WTC11 (cell line): ENCODE data around the gene LEAP2. TPM values are rescaled to one million over a fixed set of nuclear protein-coding genes. Genes with fewer than 3 reads are reported as not detected.

Experiments
- ATAC-seq: fragments of 200-7000 bp; cut with Tn5 transposase; 2 replicates; pipeline ENCODE4 v1.10.0; 2021; ENCODE audit warnings: mild to moderate bottlenecking, moderate library complexity
- CTCF ChIA-PET: fragments of 300-600 bp; sonication (Branson Sonifier 250); formaldehyde crosslinking; loops from one replicate; lab custom pipeline; 2021; ENCODE audit warnings: antibody characterized with exemption; lab: Charles Lee
- POLR2A ChIA-PET: fragments of 350-600 bp; sonication (Branson Sonifier 250); formaldehyde crosslinking; loops from one replicate; lab custom pipeline; 2021; ENCODE audit warnings: antibody characterized with exemption; lab: Charles Lee
- DNase-seq: peaks from one replicate; pipeline ENCODE4 v3.0.0; 2021; ENCODE audit warnings: low spot score
- H3K27ac Mint-ChIP-seq: 2 replicates; pipeline ENCODE4 v1.8.0; 2021; ENCODE audit warnings: mixed read lengths
- H3K27me3 Mint-ChIP-seq: 2 replicates; pipeline ENCODE4 v1.8.0; 2021; ENCODE audit warnings: low read depth, mild to moderate bottlenecking, moderate library complexity, mixed read lengths
- H3K36me3 Mint-ChIP-seq: 2 replicates; pipeline ENCODE4 v1.8.0; 2021; ENCODE audit warnings: mixed read lengths
- H3K4me1 Mint-ChIP-seq: 2 replicates; pipeline ENCODE4 v1.8.0; 2022; ENCODE audit warnings: mixed read lengths
- H3K4me3 Mint-ChIP-seq: 2 replicates; pipeline ENCODE4 v1.8.0; 2021; ENCODE audit warnings: mild to moderate bottlenecking, moderate library complexity, mixed read lengths
- H3K9me3 Mint-ChIP-seq: 2 replicates; pipeline ENCODE4 v1.8.0; 2021; ENCODE audit warnings: mixed read lengths
- AFF4 ChIP-seq: sonication (generic); formaldehyde crosslinking; IDR thresholded peaks from 2 replicates; pipeline ENCODE4 v1.8.1; 2023; ENCODE audit warnings: mild to moderate bottlenecking, missing genetic modification reagents, borderline replicate concordance
- AR ChIP-seq: fragments of 250-450 bp; sonication (Bioruptor Pico); IDR thresholded peaks from 2 replicates; pipeline ENCODE4 v1.9.0; 2021; ENCODE audit warnings: mild to moderate bottlenecking
- CBFB ChIP-seq: sonication (generic); formaldehyde crosslinking; IDR thresholded peaks from 2 replicates; pipeline ENCODE4 v1.8.1; 2022; ENCODE audit warnings: mild to moderate bottlenecking, low read depth, missing genetic modification reagents
- ETV6 ChIP-seq: sonication (generic); formaldehyde crosslinking; IDR thresholded peaks from 2 replicates; pipeline ENCODE4 v1.8.1; 2022; ENCODE audit warnings: mild to moderate bottlenecking, missing genetic modification reagents
- FOXK1 ChIP-seq: sonication (generic); formaldehyde crosslinking; IDR thresholded peaks from 2 replicates; pipeline ENCODE4 v1.8.0; 2022; ENCODE audit warnings: mild to moderate bottlenecking, moderate library complexity, missing genetic modification reagents
- GABPB1 ChIP-seq: sonication (generic); formaldehyde crosslinking; IDR thresholded peaks from 2 replicates; pipeline ENCODE4 v1.8.1; 2023; ENCODE audit warnings: mild to moderate bottlenecking, missing genetic modification reagents
- JAZF1 ChIP-seq: fragments of 250-450 bp; sonication (Bioruptor Pico); IDR thresholded peaks from 2 replicates; pipeline ENCODE4 v1.9.0; 2021; ENCODE audit warnings: moderate library complexity, mild to moderate bottlenecking, inconsistent platforms
- KAT7 ChIP-seq: sonication (generic); formaldehyde crosslinking; IDR thresholded peaks from 2 replicates; pipeline ENCODE4 v1.8.1; 2023; ENCODE audit warnings: missing genetic modification reagents, mild to moderate bottlenecking, borderline replicate concordance
- MAX ChIP-seq: sonication (generic); formaldehyde crosslinking; IDR thresholded peaks from 2 replicates; pipeline ENCODE4 v1.8.0; 2022; ENCODE audit warnings: mild to moderate bottlenecking, missing genetic modification reagents
- NFATC4 ChIP-seq: fragments of 250-450 bp; sonication (Bioruptor Pico); IDR thresholded peaks from 2 replicates; pipeline ENCODE4 v1.9.0; 2021; ENCODE audit warnings: mild to moderate bottlenecking
- NFE2L1 ChIP-seq: sonication (generic); formaldehyde crosslinking; IDR thresholded peaks from 2 replicates; pipeline ENCODE4 v1.8.1; 2023; ENCODE audit warnings: missing genetic modification reagents
- RELA ChIP-seq: sonication (generic); formaldehyde crosslinking; IDR thresholded peaks from 2 replicates; pipeline ENCODE4 v1.8.1; 2022; ENCODE audit warnings: missing genetic modification reagents, mild to moderate bottlenecking, borderline replicate concordance
- SP1 ChIP-seq: sonication (generic); formaldehyde crosslinking; conservative IDR thresholded peaks from 2 replicates; pipeline ENCODE4 v1.8.1; 2022; ENCODE audit warnings: missing genetic modification reagents
- TEAD1 ChIP-seq: sonication (generic); formaldehyde crosslinking; IDR thresholded peaks from 2 replicates; pipeline ENCODE4 v1.8.0; 2022; ENCODE audit warnings: mild to moderate bottlenecking, missing genetic modification reagents
- ZBTB21 ChIP-seq: sonication (generic); formaldehyde crosslinking; IDR thresholded peaks from 2 replicates; pipeline ENCODE4 v1.8.1; 2023; ENCODE audit warnings: mild to moderate bottlenecking, missing genetic modification reagents, borderline replicate concordance
- ZNF121 ChIP-seq: sonication (generic); formaldehyde crosslinking; IDR thresholded peaks from 2 replicates; pipeline ENCODE4 v1.8.0; 2023; ENCODE audit warnings: missing genetic modification reagents
- total RNA-seq: library from RNA; stranded (reverse); gene quantifications from 3 replicates; pipeline ENCODE4 v1.2.3, GENCODE V29; 2021
- TF ChIP-seq, protein P1 (sequence below): sonication (generic); formaldehyde crosslinking; IDR thresholded peaks from 2 replicates; pipeline ENCODE4 v1.8.0; 2023; ENCODE audit warnings: missing genetic modification reagents
- TF ChIP-seq, protein P2 (sequence below): sonication (generic); formaldehyde crosslinking; IDR thresholded peaks from 2 replicates; pipeline ENCODE4 v1.8.0; 2023; ENCODE audit warnings: missing genetic modification reagents, mild to moderate bottlenecking, borderline replicate concordance
- TF ChIP-seq, protein P3 (sequence below): fragments of 250-450 bp; sonication (Bioruptor Pico); conservative IDR thresholded peaks from 2 replicates; pipeline ENCODE4 v1.9.0; 2021; ENCODE audit warnings: mild to moderate bottlenecking
- TF ChIP-seq, protein P4 (sequence below): sonication (generic); formaldehyde crosslinking; IDR thresholded peaks from 2 replicates; pipeline ENCODE4 v1.8.1; 2023; ENCODE audit warnings: mild to moderate bottlenecking, missing genetic modification reagents

LEAP2 gene
- total RNA-seq, 1 experiment from 2014 or later = 2.0 TPM

DNA sequence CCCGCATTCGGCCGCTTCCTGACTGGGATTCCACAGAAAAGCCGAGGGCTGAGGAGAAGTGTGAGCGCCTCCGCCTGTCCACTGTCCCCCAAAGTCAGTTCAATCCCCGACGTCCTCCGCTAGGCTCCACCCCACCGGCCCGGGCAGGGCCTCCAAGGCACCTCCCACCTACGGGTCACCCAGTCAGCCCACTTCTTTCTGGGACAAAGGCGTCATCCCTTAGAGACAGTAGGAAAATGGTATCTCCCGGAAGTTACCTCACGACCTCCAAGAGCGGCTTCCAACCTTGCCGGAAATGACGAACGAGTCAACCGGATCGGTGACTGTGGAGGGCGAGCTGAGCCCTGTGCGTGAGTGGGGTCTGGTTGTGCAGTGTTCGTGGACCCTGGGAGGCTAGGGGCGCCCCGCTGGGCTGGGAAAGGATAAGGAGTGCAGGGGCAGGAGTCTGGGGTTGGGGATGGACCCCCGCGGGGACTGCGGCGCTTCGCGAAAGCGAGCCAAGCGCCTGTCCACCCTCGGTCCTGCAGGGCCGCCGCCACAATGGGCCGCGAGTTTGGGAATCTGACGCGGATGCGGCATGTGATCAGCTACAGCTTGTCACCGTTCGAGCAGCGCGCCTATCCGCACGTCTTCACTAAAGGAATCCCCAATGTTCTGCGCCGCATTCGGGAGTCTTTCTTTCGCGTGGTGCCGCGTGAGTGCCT is 7.0 kb upstream of the LEAP2 start, which contains the start of the genes GDF9 and UQCRQ:
GDF9 (minus strand) TSS at position 128 of the 704 bp plus-strand sequence. CDS start 1,936 bp downstream, outside the sequence.
UQCRQ (plus strand) TSS at position 301 of the 704 bp plus-strand sequence; CDS start at position 541, 240 bp downstream.
- DNase-seq (peak; percentile 97), ATAC-seq (peak; percentile 99)
- CTCF ChIA-PET = interaction anchor here (0.7 to 2.9 kb wide), 16 partner anchors 10 to 340 kb away, joined by 3 to 24 read pairs (median 6); partner anchors contain the start of genes CCNI2 and SHROOM1
- Mint-ChIP-seq H3K27ac (peak within 1 kb of the TSS; percentile 100), H3K27me3 (peaks cover 3% of the 10 kb centered on the region; the same call in 1 of the 2 replicates), H3K9me3 (no peaks in the 10 kb centered on the region), H3K4me3 (peak within 1 kb of the TSS; percentile 100), H3K4me1 (peaks cover 22% of the 10 kb centered on the region), H3K36me3 (peaks cover 24% of the 10 kb centered on the region)
- POLR2A ChIA-PET = interaction anchor here (0.5 to 2.7 kb wide), 12 partner anchors 31 to 310 kb away, joined by 3 to 13 read pairs (median 5); partner anchors contain the start of genes AFF4, CCNI2, RAD50 and SOWAHA
- TF ChIP-seq NFE2L1 (0 out of 2 replicates have a peak, but pooled peaks have one; percentile 37), RELA (0 out of 2 replicates have a peak, but pooled peaks have one; percentile 20), ZNF121 (CRISPR knock-in tag) (no peak), MAX (CRISPR knock-in tag) (peak; percentile 65; the same call in 1 of the 2 replicates), CBFB (0 out of 2 replicates have a peak, but pooled peaks have one; percentile 37), NFATC4 (CRISPR knock-in tag) (no peak), GABPB1 (CRISPR knock-in tag) (peak; percentile 81), ZBTB21 (CRISPR knock-in tag) (peak; percentile 96), SP1 (CRISPR knock-in tag) (peak; percentile 90), AR (peak; percentile 8; the same call in 1 of the 2 replicates), ETV6 (CRISPR knock-in tag) (peak; percentile 51; the same call in 1 of the 2 replicates), AFF4 (peak; percentile 32; the same call in 1 of the 2 replicates), KAT7 (peak; percentile 48; the same call in 1 of the 2 replicates), FOXK1 (CRISPR knock-in tag) (peak; percentile 67), TEAD1 (peak; percentile 28; the same call in 1 of the 2 replicates), JAZF1 (CRISPR knock-in tag) (no peak)
- TF ChIP-seq, protein P1, sequence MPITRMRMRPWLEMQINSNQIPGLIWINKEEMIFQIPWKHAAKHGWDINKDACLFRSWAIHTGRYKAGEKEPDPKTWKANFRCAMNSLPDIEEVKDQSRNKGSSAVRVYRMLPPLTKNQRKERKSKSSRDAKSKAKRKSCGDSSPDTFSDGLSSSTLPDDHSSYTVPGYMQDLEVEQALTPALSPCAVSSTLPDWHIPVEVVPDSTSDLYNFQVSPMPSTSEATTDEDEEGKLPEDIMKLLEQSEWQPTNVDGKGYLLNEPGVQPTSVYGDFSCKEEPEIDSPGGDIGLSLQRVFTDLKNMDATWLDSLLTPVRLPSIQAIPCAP (CRISPR knock-in tag) = 0 out of 2 replicates have a peak, but pooled peaks have one; percentile 69
- TF ChIP-seq, protein P2, sequence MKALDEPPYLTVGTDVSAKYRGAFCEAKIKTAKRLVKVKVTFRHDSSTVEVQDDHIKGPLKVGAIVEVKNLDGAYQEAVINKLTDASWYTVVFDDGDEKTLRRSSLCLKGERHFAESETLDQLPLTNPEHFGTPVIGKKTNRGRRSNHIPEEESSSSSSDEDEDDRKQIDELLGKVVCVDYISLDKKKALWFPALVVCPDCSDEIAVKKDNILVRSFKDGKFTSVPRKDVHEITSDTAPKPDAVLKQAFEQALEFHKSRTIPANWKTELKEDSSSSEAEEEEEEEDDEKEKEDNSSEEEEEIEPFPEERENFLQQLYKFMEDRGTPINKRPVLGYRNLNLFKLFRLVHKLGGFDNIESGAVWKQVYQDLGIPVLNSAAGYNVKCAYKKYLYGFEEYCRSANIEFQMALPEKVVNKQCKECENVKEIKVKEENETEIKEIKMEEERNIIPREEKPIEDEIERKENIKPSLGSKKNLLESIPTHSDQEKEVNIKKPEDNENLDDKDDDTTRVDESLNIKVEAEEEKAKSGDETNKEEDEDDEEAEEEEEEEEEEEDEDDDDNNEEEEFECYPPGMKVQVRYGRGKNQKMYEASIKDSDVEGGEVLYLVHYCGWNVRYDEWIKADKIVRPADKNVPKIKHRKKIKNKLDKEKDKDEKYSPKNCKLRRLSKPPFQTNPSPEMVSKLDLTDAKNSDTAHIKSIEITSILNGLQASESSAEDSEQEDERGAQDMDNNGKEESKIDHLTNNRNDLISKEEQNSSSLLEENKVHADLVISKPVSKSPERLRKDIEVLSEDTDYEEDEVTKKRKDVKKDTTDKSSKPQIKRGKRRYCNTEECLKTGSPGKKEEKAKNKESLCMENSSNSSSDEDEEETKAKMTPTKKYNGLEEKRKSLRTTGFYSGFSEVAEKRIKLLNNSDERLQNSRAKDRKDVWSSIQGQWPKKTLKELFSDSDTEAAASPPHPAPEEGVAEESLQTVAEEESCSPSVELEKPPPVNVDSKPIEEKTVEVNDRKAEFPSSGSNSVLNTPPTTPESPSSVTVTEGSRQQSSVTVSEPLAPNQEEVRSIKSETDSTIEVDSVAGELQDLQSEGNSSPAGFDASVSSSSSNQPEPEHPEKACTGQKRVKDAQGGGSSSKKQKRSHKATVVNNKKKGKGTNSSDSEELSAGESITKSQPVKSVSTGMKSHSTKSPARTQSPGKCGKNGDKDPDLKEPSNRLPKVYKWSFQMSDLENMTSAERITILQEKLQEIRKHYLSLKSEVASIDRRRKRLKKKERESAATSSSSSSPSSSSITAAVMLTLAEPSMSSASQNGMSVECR (CRISPR knock-in tag) = peak; percentile 44; the same call in 1 of the 2 replicates
- TF ChIP-seq, protein P3, sequence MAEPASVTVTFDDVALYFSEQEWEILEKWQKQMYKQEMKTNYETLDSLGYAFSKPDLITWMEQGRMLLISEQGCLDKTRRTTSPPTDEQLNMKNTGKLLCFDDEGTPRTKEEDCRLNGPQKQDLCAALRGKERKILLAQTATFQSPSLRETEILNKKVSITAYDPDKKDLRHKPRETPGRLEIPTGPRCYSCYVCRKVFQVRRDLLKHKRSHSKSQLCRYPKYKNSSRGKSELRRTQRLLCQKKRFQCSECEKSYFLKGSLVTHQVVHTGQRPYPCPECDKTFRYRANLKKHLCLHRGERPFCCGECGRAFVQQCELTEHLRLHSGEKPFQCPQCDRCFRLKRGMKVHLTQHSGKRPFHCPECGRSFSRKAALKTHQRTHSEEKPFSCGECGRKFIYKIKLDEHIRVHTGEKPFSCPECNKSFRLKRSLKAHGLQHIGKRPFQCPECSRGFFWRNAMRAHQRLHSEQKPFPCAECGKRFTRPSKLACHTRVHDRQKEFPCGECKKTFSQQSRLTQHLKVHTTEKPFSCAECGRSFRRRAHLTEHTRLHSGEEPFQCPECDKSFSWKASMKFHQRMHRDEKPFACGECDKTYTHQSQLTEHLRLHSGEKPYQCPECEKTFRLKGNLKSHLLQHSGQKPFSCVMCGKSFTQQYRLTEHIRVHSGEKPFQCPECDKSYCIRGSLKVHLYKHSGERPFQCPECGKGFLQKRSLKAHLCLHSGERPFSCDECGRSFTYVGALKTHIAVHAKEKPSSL (CRISPR knock-in tag) = no peak
- TF ChIP-seq, protein P4, sequence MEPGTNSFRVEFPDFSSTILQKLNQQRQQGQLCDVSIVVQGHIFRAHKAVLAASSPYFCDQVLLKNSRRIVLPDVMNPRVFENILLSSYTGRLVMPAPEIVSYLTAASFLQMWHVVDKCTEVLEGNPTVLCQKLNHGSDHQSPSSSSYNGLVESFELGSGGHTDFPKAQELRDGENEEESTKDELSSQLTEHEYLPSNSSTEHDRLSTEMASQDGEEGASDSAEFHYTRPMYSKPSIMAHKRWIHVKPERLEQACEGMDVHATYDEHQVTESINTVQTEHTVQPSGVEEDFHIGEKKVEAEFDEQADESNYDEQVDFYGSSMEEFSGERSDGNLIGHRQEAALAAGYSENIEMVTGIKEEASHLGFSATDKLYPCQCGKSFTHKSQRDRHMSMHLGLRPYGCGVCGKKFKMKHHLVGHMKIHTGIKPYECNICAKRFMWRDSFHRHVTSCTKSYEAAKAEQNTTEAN (CRISPR knock-in tag) = no peak
